Activated CD4-positive, alpha-beta T cell treated with anti-CD3 and anti-CD28 coated beads for 36 hours (primary cell): ENCODE measurements around the gene RNF11. TPM values are rescaled to one million over a fixed set of nuclear protein-coding genes. Genes with fewer than 3 reads are reported as not detected.

Source experiments
- ATAC-seq: fragments of 200-7000 bp; cut with Tn5 transposase; one replicate; pipeline ENCODE4 v1.10.0; 2021; ENCODE audit warnings: mild to moderate bottlenecking, moderate library complexity
- CTCF ChIA-PET: fragments of 350-600 bp; sonication (Branson Sonifier 250); formaldehyde crosslinking; loops from one replicate; lab custom pipeline; 2021; ENCODE audit warnings: antibody characterized with exemption; lab: Charles Lee
- POLR2A ChIA-PET: fragments of 350-600 bp; sonication (Branson Sonifier 250); formaldehyde crosslinking; loops from one replicate; lab custom pipeline; 2021; ENCODE audit warnings: antibody characterized with exemption, inconsistent platforms; lab: Charles Lee
- DNase-seq: peaks from one replicate; pipeline ENCODE4 v3.0.0-alpha.2; 2020
- H3K27ac Mint-ChIP-seq: one replicate; pipeline ENCODE4 v1.8.0; 2021; ENCODE audit warnings: mixed read lengths
- H3K27me3 Mint-ChIP-seq: one replicate; pipeline ENCODE4 v1.8.0; 2021; ENCODE audit warnings: mixed read lengths
- H3K36me3 Mint-ChIP-seq: one replicate; pipeline ENCODE4 v1.8.0; 2021; ENCODE audit warnings: low read depth, mixed read lengths
- H3K4me1 Mint-ChIP-seq: one replicate; pipeline ENCODE4 v1.8.0; 2021; ENCODE audit warnings: mixed read lengths
- H3K4me3 Mint-ChIP-seq: one replicate; pipeline ENCODE4 v1.8.0; 2021; ENCODE audit warnings: mild to moderate bottlenecking, moderate library complexity, mixed read lengths
- H3K9me3 Mint-ChIP-seq: one replicate; pipeline ENCODE4 v1.8.0; 2021; ENCODE audit warnings: low read depth, mixed read lengths
- intact Hi-C, 2 experiments: fragments of 100-400 bp; cut with DNase I in 1 of 2; cut with micrococcal nuclease in 1 of 2; formaldehyde crosslinking; loops; one replicate each; pipeline versions ENCODE4 v1.14.2 to v1.15.1; 2022 to 2024; cut with DNase I, micrococcal nuclease
- total RNA-seq, 2 experiments: library from RNA; stranded (reverse); gene quantifications; one replicate each; pipeline ENCODE4 v1.2.3, GENCODE V29; 2021

The RNF11 gene
- 10 to 100 TPM; 20.6 to 26.0 TPM for total RNA-seq

GRCh38 chr1:51235673-51236530 is at the start of gene RNF11:
RNF11 (plus strand) TSS chr1:51236273; CDS start chr1:51236757, 484 bp downstream.
- Mint-ChIP-seq H3K4me3 (peak within 1 kb of the TSS; percentile 79), H3K27me3 (no peaks in the 10 kb centered on the region), H3K9me3 (no peaks in the 10 kb centered on the region), H3K36me3 (peaks cover 1% of the 10 kb centered on the region), H3K27ac (peak within 1 kb of the TSS; percentile 90), H3K4me1 (peaks cover 29% of the 10 kb centered on the region)
- ChIA-PET CTCF (interaction anchor here (0.6 to 1.7 kb wide), 6 partner anchors 9 to 484 kb away, joined by 3 to 5 read pairs (median 3); no protein-coding TSS in a partner anchor), POLR2A (interaction anchor here (0.6 to 1.2 kb wide), 2 partner anchors 276 to 521 kb away, joined by 3 to 4 read pairs; partner anchors contain the start of gene FAF1)
- intact Hi-C loops = loop anchor here (1.0 to 10.0 kb wide), 9 partner anchors 61 to 642 kb away; partner anchors contain the start of genes EPS15 (in 2 of the 2), FAF1 (in 1 of the 2) and NRDC (in 1 of the 2)
- ATAC-seq (peak; percentile 93), DNase-seq (peak; percentile 97)

GRCh38 chr1:51188230-51188629 is 47.8 kb upstream of the RNF11 start:
- Mint-ChIP-seq H3K4me3 (no peak overlapping the region), H3K4me1 (no peaks in the 10 kb centered on the region), H3K27ac (no peak overlapping the region), H3K27me3 (no peaks in the 10 kb centered on the region), H3K36me3 (no peaks in the 10 kb centered on the region), H3K9me3 (no peaks in the 10 kb centered on the region)
- ChIA-PET CTCF (interaction anchor here (0.6 to 8.4 kb wide), 24 partner anchors 11 to 738 kb away, joined by 3 to 121 read pairs (median 4); no protein-coding TSS in a partner anchor), POLR2A (no interaction called here)
- ATAC-seq = no peak
- DNase-seq = no peak
- intact Hi-C loops = loop anchor here (2.0 to 10.0 kb wide), 3 partner anchors 213 to 821 kb away; partner anchors contain the start of gene CDKN2C (in 1 of the 2)

GRCh38 chr1:51189421-51190073 is 46.5 kb upstream of the RNF11 start:
- no peaks in the 10 kb centered on the region for H3K9me3 Mint-ChIP-seq
- no peaks in the 10 kb centered on the region for H3K27me3 Mint-ChIP-seq
- DNase-seq (peak; percentile 66), ATAC-seq (no peak)
- H3K36me3 Mint-ChIP-seq = no peaks in the 10 kb centered on the region
- H3K4me1 Mint-ChIP-seq = no peaks in the 10 kb centered on the region
- ChIA-PET POLR2A (no interaction called here), CTCF (interaction anchor here (0.6 to 8.4 kb wide), 56 partner anchors 9 to 825 kb away, joined by 3 to 121 read pairs (median 4); partner anchors contain the start of genes C1orf185 and RNF11)
- H3K27ac Mint-ChIP-seq = no peak overlapping the region
- intact Hi-C loops = loop anchor here (1.0 to 10.0 kb wide), 8 partner anchors 97 to 822 kb away; partner anchors contain the start of gene CDKN2C (in 1 of the 2)
- H3K4me3 Mint-ChIP-seq = no peak overlapping the region

GRCh38 chr1:51190961-51191360 is 45.1 kb upstream of the RNF11 start:
- CTCF ChIA-PET = interaction anchor here (0.7 to 8.4 kb wide), 28 partner anchors 8 to 823 kb away, joined by 3 to 121 read pairs (median 4); partner anchors contain the start of gene C1orf185
- ATAC-seq (no peak), DNase-seq (no peak)
- intact Hi-C loops = loop anchor here (5.0 kb wide), 3 partner anchors 99 to 824 kb away; no protein-coding TSS in a partner anchor
- no peaks in the 10 kb centered on the region for H3K27me3 Mint-ChIP-seq
- no peaks in the 10 kb centered on the region for H3K9me3 Mint-ChIP-seq
- no peak overlapping the region for H3K27ac Mint-ChIP-seq
- POLR2A ChIA-PET = no interaction called here
- no peaks in the 10 kb centered on the region for H3K36me3 Mint-ChIP-seq
- no peak overlapping the region for H3K4me3 Mint-ChIP-seq
- H3K4me1 Mint-ChIP-seq = no peaks in the 10 kb centered on the region

- Mint-ChIP-seq H3K36me3 (no peaks in the 10 kb centered on the region), H3K4me3 (no peak overlapping the region), H3K27me3 (no peaks in the 10 kb centered on the region), H3K27ac (no peak overlapping the region), H3K4me1 (no peaks in the 10 kb centered on the region), H3K9me3 (no peaks in the 10 kb centered on the region)
- CTCF ChIA-PET = interaction anchor here (0.6 to 8.4 kb wide), 28 partner anchors 9 to 417 kb away, joined by 3 to 121 read pairs (median 4); no protein-coding TSS in a partner anchor
- POLR2A ChIA-PET = no interaction called here
- ATAC-seq = peak; percentile 33
- intact Hi-C loops = loop anchor here (1.0 to 5.0 kb wide), 6 partner anchors 100 to 825 kb away; no protein-coding TSS in a partner anchor
- DNase-seq = peak; percentile 79
Measured at GRCh38 chr1:51192213-51192843, 43.7 kb upstream of the RNF11 start.

GRCh38 chr1:51193564-51193963 is 42.5 kb upstream of the RNF11 start:
- H3K27ac Mint-ChIP-seq = no peak overlapping the region
- intact Hi-C loops = loop anchor here (2.0 to 5.0 kb wide), 5 partner anchors 101 to 826 kb away; no protein-coding TSS in a partner anchor

GRCh38 chr1:51203121-51203873 is 32.8 kb upstream of the RNF11 start:
- ATAC-seq (peak; percentile 90), DNase-seq (no peak)
- Mint-ChIP-seq H3K9me3 (no peaks in the 10 kb centered on the region), H3K36me3 (no peaks in the 10 kb centered on the region), H3K4me3 (no peak overlapping the region), H3K27me3 (no peaks in the 10 kb centered on the region), H3K27ac (no peak overlapping the region), H3K4me1 (peaks cover 6% of the 10 kb centered on the region)
- ChIA-PET CTCF (interaction anchor here (1.3 to 1.5 kb wide), 2 partner anchors 10 to 11 kb away, joined by 3 to 6 read pairs; no protein-coding TSS in a partner anchor), POLR2A (interaction anchor here (0.6 kb wide), 1 partner anchor 31 kb away, joined by 3 read pairs; no protein-coding TSS in a partner anchor)
- intact Hi-C loops = no loop called here

More at GRCh38 chr1:51193564-51193963, 42.5 kb upstream of the RNF11 start:
- ChIA-PET POLR2A (interaction anchor here (0.6 kb wide), 1 partner anchor 75 kb away, joined by 4 read pairs; no protein-coding TSS in a partner anchor), CTCF (interaction anchor here (0.7 to 8.4 kb wide), 12 partner anchors 10 to 738 kb away, joined by 3 to 121 read pairs (median 3); no protein-coding TSS in a partner anchor)
- H3K27me3 Mint-ChIP-seq = no peaks in the 10 kb centered on the region
- no peak for ATAC-seq
- no peaks in the 10 kb centered on the region for H3K4me1 Mint-ChIP-seq
- H3K4me3 Mint-ChIP-seq = no peak overlapping the region
- no peak for DNase-seq
- no peaks in the 10 kb centered on the region for H3K9me3 Mint-ChIP-seq
- no peaks in the 10 kb centered on the region for H3K36me3 Mint-ChIP-seq

GRCh38 chr1:51203874-51204245 is 32.2 kb upstream of the RNF11 start:
- Mint-ChIP-seq H3K27me3 (no peaks in the 10 kb centered on the region), H3K36me3 (no peaks in the 10 kb centered on the region), H3K4me1 (peaks cover 6% of the 10 kb centered on the region), H3K9me3 (no peaks in the 10 kb centered on the region), H3K27ac (no peak overlapping the region), H3K4me3 (no peak overlapping the region)
- CTCF ChIA-PET = interaction anchor here (1.3 to 1.5 kb wide), 2 partner anchors 10 to 12 kb away, joined by 3 to 6 read pairs; no protein-coding TSS in a partner anchor
- intact Hi-C loops = no loop called here
- POLR2A ChIA-PET = interaction anchor here (0.6 kb wide), 1 partner anchor 30 kb away, joined by 3 read pairs; no protein-coding TSS in a partner anchor
- DNase-seq = no peak
- peak; percentile 12 for ATAC-seq

- Mint-ChIP-seq H3K4me3 (no peak overlapping the region), H3K27me3 (no peaks in the 10 kb centered on the region), H3K36me3 (no peaks in the 10 kb centered on the region), H3K4me1 (peaks cover 12% of the 10 kb centered on the region), H3K27ac (no peak overlapping the region), H3K9me3 (no peaks in the 10 kb centered on the region)
- no peak for ATAC-seq
- ChIA-PET CTCF (interaction anchor here (1.0 kb wide), 1 partner anchor 21 kb away, joined by 5 read pairs; no protein-coding TSS in a partner anchor), POLR2A (no interaction called here)
- DNase-seq = no peak
- intact Hi-C loops = loop anchor here in 1 of 2 experiments (5.0 kb wide), 1 partner anchor 87 kb away; no protein-coding TSS in a partner anchor
Measured at GRCh38 chr1:51210055-51210454, 26.0 kb upstream of the RNF11 start.
